ENCODE data around the gene ACTL6B. TPM values are rescaled to one million over a fixed set of nuclear protein-coding genes. Genes with fewer than 3 reads are reported as not detected.
"Not testable (repeated sequence)": the region's sequence is repeated elsewhere in the genome, so short reads cannot be mapped to it uniquely, and the experiment has no call there.

Gene ACTL6B
- total RNA-seq, 1 donor from 2014 or later, result not detected

DNA sequence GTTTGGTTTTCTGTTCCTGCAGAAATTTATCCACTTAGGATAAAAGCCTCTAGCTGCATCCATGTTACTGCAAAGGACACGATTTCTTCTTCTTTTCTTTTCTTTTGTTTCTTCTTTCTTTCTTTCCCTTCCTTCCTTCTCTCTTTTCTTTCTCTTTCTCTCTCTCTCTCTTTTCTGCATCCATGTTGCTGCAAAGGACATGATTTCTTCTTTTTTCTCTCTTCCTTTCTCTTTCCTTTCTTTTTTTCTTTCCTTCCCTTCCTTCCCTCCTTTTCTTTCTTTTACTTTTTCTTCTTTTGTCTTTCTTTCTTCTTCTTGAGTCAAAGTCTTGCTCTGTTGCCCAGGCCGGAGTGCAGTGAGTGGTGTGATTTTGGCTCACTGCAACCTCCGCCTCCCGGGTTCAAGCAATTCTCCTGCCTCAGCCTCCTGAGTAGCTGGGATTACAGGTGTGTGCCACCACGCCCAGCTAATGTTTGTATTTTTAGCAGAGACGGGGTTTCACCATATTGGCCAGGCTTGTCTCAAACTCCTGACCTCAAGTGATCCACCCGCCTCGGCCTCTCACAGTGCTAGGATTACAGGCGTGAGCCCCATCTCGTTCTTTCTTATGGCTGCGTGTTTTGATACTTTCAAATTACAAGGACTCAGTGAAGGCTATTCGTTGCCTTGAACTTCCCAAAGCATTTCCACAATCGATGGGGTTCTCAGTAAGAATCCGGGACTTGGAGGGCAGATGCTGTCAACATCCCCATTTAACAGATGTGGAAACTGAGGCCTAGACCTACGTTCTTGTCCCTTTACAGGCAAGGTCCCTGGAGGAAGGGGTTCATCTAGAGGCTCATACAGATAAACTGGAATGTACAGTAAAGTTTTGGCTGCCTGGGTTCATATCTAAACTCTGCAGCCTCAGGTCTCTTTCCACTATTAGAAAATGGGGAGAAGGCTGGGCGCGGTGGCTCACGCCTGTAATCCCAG is 15.4 kb upstream of the ACTL6B start:
- no peak for DNase-seq (ENCODE audit: low read depth in 2 of 2)

DNA sequence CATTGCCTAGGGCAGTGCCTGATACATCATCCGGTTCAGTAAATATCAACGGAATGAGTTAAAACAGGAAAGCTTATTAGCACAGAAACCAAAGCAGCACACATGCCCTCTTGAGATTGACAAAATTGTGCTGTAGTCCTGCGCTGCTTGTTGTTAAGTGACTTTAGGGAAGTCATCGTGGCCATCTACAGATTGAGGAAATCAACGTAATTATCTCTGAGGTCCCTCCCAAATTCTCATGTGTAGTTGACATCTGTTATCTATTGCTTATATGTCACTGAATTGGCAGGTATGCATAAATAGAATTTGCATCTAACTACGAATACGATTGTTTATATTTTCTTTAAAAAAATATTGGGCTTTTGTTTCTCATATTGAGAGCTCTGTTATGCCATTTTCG is 13.8 kb upstream of the ACTL6B start:
- no peak for DNase-seq (ENCODE audit: low read depth in 2 of 2)

DNA sequence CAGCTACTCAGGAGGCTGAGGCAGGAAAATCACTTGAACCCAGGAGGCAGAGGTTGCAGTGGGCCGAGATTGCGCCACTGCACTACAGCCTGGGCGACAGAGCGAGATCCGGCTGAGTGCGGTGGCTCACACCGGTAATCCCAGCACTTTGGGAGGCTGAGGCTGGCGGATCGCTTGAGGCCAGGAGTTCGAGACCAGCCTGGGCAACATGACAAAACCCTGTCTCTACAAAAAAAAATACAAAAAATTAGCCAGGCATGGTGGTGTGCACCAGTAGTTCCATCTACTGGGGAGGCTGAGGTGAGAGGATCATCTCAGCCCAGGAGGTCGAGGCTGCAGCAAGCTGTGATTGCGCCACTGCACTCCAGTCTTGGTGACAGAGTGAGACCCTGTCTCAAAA is 12.9 kb upstream of the ACTL6B start:
- DNase-seq (ENCODE audit: low read depth in 2 of 2), result not testable (repeated sequence)

DNA sequence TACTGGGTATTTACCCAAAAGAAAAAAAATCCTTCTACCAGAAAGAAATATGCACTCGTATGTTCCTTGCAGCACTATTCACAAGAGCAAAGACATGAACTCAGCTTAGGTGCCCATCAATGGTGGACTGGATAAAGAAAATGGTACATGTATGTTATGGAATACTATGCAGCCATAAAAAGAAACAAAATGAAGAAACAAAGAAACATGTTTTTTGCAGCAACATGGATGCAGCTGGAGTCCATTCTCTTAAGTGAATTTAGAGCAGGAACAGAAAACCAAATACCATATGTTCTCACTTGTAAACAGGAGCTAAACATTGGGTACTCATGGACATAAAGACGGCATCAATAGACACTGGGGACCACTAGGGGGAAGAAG is 11.8 kb upstream of the ACTL6B start:
- DNase-seq (ENCODE audit: low read depth in 2 of 2), result no peak

DNA sequence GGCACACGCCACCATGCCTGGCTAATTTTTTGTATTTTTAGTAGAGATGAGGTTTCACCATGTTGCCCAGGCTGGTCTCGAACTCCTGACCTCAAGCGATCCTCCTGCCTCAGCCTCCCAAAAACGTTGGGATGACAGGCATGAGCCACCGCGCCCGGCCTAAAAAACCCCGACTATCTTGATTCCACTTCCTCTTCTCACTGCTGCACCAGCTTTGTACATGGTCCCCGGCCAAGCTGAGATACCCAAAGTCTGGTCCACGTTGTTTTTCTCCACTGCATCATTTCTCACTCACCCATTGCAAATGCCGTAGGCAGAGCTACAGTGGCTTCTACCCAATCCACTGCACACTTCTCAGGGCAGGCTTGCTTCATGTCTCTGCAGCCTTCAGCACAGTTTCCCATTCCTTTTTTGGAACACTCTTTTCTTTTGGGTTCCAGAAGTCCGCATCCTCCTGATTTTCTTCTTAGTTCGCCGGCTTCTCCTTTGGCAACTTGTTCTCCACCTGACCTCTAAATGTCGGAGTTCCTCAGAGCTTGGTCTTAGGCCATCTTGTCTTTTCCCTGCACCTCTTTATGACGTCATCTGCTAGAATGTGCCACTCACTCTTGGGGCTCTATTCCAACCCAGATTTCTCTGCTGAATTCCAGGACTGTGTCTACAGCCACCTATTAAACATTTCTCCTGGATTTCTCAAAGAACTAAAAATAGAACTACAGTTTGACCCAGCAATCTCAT is 11.3 kb upstream of the ACTL6B start:
- DNase-seq (ENCODE audit: low read depth in 2 of 2), result no peak

DNA sequence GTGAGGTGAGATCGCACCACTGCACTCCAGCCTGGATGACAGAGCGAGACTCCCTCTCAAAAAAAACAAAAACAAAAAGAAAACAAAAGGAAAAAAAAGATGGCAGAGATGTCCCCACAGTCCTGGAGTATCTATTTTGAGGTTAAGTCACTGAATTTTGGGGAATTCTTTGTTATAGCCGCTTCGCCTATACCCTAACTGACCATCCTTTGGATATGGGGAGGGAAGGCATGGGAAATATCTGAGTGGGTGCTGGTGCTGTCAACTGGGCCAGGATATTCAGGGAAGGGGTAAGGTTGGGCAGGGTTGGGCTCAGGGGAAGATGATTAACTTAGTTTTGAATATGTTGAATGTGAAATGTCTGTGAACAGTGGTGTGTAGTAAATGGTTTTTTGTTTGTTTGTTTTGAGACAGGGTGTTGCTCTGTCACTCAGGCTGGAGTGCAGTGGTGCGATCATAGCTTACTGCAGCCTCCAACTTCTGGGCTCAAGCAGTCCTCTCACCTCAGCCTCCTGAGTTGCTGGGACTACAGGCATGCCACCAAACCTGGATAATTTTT is 9.0 kb upstream of the ACTL6B start:
- DNase-seq (ENCODE audit: low read depth in 2 of 2), result no peak

DNA sequence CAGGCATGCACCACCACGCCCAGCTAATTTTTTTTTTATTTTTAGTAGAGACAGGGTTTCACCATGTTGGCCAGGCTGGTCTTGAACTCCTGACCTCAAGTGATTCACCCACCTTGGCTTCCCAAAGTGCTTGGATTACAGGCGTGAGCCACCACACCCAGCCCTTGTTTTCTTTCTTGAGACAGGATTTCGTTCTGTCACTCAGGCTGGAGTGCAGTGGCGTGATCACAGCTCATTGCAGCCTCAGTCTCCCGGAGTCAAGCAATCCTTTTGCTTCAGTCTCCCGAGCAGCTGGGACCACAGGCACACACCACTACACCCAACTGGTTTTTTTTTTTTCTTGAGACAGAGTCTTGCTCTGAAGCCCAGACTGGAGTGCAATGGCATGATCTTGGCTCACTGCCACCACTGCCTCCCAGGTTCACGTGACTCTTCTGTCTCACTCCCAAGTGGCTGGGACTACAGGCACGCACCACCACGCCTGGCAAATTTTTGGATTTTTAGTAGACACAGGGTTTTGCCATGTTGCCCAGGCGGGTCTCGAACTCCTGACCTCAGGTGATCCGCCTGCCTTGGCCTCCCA is 6.0 kb upstream of the ACTL6B start:
- DNase-seq (ENCODE audit: low read depth in 2 of 2), result not testable (repeated sequence)

DNA sequence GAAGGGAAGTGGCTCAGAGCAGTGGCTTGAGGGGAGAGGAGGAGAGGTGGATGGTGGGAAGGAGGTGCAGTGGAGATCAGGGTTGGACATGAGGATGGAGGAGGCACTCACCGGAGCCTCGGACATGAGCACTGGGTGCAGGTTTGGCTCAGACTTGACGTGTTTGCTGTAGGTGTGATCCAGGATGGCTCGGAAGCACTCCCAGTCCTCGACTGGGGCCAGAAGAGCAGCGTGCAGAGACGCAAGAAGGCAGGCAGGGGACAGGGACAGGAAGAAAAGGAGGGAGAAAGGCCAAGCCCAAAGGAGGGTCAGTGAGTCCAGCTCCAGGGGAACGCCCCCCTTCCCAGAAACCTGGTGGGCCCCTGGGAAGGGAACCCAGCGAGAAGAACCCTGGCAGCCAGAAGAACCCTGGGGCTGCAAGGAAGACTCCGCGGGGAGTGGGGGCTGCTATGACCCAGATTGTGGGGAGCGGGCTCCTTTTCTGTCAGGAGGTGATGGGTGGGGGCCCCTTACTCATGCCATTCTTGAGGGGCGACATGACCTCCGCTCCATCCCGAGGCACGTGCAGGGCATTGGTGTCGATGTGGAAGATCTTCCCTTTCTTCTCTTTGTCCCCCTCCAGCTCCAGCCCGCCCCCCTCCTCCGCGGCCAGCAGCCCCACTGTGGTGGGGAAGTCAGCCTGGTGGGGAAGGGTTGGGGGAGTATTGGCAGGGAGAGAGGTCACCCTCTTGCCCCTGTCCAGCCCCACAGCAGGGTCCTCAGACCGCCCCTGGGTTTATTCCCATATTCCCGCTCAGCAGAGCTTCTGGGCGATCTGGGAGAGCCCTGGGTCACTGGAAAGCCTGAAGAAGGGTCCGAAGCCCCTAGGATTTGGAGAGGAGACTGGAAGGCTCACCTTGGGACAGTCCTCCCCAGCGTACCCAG is 1.1 kb downstream of the ACTL6B start:
- no peak for DNase-seq (ENCODE audit: low read depth in 2 of 2)

DNA sequence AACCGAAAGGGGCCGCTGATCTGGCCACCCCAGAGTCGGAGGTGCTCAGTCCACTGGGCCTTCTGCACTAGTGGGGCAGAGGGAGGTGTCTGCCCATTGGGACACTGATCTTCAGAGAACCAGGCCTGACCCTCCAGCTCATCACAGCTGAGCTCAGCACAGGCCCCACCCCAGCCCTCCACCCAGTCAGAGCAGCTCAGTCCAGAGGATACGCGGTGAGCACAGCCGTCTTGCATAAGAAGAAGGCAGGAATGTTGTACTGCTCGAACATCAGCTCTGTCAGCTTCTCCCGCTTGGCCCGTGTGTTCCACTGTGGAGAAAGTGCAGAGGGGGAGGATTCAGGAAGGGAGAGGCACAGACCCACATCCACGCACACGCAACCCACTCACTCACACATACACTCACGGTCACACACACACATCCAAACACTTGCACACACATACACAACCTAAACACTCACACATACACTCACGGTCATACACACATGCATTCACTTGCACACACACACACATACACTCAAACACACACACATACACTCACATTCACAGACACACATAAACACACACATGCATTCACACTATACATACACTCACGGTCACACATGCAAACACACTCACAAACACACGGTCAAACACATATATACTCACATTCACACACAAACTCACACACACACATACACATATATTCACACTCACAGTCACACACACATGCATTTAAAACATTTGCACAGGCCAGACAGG is 6.3 kb downstream of the ACTL6B start:
- no peak for DNase-seq (ENCODE audit: low read depth in 2 of 2)

DNA sequence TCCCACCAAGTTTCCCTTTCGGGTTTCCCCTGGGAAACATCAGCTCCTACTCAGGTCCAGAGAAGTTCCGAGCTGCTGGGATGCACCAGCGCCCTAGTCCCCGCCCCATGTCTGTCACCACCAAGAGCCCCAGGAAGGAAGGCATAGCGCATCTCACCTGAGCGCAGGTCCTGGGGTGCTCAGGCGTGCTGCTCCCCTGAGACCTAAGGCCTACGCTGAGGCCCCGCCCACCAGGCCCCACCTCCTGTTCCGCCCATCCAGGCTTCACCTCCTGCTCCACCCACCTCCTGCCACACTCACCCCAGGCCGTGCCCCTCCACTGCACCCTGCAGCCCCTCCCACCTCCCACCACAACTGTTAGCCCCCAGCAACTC is 13.7 kb downstream of the ACTL6B start:
- DNase-seq (ENCODE audit: low read depth in 2 of 2), result no peak

DNA sequence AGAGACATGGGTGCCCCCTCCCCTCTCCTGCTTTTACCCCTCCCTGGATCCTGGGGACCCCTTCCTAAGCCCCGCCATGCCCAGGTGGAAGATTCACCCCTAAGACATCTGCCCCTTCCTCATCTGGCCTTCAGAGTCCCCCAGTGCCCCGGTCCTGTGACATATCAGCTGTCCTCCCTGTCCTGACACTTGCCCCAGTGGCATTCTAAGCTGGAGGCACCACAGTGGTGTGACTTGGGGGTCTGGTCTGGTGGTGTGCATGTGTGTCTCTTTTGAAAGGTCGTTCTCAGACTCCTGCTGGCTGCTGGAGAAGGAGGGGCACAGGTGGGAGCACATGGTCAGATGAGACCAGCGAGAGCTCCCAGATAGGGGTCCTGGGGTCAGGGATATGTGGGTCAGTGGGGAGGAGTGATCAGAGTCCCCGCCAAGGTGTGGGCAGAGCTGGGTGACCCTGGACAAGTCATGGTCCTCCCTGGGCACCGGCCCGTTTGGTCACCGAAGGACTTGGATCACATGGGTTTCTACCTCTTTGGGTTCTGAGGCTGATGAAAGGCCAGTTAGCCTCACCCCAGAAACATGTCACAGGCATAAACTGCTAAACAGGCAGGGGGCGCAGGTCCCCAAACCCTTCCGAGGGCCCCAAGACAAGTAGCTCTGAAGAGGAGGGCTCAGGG is 14.3 kb downstream of the ACTL6B start:
- DNase-seq (ENCODE audit: low read depth in 2 of 2), result no peak

DNA sequence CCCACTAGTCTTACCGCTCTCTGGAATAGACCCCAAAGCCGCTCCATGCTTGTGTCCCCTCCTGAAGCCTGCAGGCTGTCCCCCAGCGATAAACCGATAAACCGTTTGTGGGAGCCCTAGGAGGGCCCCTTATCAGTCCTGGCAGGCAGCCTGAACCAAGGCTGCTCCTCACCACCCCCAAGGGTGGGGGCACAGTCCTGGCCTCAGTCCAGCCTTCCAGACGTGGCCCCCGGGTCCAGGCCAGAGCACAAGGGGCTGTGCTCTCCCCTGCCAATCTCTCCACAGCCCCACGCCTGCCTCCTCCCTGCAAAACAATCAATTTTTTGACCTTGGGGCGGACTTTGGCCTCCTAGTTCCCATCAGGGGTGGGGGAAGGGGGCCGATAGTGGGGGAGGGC is 14.8 kb downstream of the ACTL6B start, which contains the start of gene TFR2:
Gene TFR2 (minus strand): TSS at position 90 of the 397 bp plus-strand sequence. CDS start 43 bp downstream, at position 47.
- no peak for DNase-seq (ENCODE audit: low read depth in 2 of 2)

DNA sequence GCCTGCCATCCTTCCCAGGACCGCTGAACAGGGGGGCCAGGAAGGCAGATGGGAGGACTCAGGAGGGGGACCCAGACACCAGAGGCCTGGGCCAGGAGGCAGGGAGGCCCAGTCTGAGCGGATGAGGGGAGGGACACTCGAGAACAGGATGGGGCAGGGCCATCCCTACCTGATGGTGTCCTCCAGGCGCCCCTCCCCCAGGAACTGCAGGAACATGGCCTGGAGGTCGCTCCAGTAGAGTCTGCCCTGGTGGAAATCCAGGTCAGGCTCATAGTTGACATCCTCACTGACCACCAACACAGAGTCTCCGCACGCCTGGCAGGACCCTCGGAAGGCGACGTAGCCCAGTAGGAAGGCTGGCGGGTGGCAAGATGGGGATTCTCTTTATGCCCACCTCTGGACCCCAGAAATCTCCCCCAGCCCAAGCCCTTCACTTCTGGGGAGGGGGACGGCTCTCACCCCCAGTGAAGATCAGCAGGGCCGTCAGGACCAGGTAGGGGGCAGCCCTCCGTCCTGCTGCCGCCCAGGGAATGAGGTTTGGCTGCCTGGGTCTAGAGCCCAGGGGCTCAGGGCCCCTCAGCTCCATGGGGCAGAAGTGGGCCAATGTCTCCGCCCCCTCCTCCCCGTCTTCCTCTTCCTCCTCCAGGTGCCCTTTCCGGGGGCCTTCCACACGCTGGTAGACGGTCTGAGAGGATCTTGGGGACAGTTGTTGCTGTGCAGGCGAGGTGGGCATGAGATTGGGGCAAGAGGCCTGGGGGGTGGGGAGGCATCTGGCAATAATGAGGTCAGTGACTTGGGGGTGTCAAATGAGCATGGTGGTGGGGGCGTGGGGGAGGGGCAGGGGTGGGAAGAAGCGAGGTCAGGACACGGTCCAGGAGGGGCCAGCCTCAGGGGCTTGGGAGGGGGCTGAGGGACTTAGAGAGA is 15.5 kb downstream of the ACTL6B start:
- no peak for DNase-seq (ENCODE audit: low read depth in 2 of 2)

DNA sequence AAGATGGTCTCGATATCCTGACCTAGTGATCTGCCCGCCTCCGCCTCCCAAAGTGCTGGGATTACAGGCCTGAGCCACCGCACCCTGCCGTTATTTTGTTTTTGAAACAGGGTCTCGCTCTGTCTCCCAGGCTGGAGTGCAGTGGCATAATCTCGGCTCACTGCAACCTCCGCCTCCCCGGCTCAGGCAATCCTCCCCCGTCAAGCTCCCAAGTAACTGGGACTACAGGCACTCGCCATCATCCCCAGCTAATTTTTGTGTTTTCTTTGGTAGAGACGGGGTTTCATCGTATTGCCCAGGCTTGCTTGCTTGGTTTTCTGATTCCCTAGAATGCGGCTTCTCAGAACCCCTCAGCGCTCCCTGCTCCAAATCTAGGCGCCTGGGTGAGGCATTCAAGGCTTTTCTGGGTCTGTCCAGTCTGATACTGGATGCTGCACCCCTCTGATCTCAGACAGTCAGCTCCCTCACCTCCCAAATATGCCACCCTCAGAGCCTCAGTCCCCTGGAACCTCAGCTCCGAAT is 16.2 kb downstream of the ACTL6B start:
- DNase-seq (ENCODE audit: low read depth in 2 of 2), result no peak

DNA sequence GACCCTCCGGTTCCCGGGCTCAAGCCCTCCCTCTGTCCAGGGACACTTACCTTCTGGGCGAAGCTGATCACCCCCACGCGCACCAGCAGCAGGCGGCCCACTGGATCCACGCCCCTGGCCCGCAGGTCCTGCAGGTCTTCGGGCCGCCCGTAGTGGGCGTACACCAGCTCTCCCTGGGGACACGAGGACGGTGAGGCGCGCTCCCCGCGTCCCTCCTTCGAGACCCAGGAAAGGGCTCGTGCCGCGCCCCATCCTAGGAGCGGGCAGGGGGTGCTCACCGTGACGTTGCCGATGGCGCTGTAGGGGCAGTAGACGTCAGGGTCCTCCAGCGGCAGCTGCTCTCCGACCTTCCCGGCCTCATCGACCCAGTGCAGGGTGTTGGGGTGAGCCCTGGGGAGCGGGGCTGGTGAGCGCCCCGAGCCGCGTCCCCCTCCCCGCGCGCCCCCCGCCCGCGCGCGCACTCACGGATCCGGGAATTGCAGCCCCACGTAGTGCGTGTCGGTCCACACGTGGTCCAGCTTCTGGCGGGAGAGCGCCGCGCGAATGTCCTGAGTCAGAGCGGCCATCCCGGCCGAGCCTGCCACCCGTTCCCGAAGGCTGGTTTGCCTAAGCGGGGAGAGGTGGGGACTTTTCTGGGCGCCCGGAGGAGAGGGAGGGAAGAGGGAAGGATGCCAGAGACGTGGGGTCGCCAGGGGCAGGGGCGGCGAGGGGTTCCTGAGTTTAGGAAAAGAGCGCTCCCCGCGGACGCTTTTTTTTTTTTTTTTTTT is 23.1 kb downstream of the ACTL6B start:
- DNase-seq (ENCODE audit: low read depth in 2 of 2), result peak in 1 of 2 donors; percentile 21

DNA sequence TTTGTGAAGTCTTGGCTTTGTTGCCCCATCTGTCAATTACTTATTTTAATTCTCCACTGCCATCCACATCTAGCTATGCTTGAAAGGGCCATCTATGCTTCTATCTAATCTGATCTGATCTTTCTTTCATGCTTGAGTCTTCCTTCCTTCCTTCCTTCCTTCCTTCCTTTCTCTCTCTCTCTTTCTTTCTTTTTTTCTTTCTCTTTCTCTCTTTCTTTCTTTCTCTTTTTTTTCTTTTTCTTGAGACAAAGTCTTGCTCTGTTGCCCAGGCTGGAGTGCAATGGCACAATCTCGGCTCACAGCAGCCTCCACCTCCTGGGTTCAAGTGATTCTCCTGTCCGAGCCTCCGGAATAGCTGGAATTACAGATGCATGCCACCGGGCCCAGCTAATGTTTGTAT is 26.2 kb downstream of the ACTL6B start:
- DNase-seq (ENCODE audit: low read depth in 2 of 2), result no peak

DNA sequence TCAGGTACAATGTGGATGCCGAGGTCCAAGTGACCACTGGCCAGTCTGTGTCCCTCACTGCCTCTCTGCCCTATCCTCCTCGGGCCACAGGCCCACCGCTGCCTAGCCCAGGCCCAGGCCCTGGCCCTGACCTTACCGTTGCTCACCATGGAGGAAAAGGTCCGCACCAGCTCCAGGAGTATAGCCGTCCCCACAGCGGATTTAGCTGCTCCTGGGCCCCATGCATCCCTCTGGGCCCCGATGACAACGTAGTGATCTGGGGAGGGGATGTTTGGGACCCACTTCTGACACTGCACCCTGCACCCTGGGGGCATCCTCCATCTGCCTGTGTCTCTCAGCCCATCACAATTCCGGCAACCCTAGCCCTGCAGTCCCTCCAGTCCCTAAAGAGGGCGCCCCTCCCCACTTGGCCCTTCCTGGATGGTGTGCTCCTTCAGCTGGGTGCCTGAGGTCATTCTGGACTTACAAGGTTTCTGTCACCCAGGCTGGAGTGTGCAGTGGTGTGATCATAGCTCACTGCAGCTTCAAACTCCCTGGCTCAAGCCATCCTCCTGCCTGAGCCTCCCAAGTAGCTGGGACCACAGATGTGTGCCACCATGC is 27.0 kb downstream of the ACTL6B start:
- peak in 1 of 2 donors; percentile 24 for DNase-seq (ENCODE audit: low read depth in 2 of 2)
